GM10266 (cell line): ENCODE measurements around the gene RAB9A.
"Not testable (repeated sequence)": the region's sequence is repeated elsewhere in the genome, so short reads cannot be mapped to it uniquely, and the experiment has no call there.

Experiments used
- DNase-seq: peaks from one replicate; pipeline ENCODE4 v3.0.0; 2012; ENCODE audit errors: extremely low spot score
- TF ChIP-seq, protein P1 (sequence below): IDR thresholded peaks from 2 replicates; pipeline ENCODE4 v1.5.1; 2012; ENCODE audit warnings: mild to moderate bottlenecking, low read depth; ENCODE audit not compliant: control insufficient read depth, insufficient read depth; ENCODE audit errors: missing control alignments

Gene RAB9A

DNA sequence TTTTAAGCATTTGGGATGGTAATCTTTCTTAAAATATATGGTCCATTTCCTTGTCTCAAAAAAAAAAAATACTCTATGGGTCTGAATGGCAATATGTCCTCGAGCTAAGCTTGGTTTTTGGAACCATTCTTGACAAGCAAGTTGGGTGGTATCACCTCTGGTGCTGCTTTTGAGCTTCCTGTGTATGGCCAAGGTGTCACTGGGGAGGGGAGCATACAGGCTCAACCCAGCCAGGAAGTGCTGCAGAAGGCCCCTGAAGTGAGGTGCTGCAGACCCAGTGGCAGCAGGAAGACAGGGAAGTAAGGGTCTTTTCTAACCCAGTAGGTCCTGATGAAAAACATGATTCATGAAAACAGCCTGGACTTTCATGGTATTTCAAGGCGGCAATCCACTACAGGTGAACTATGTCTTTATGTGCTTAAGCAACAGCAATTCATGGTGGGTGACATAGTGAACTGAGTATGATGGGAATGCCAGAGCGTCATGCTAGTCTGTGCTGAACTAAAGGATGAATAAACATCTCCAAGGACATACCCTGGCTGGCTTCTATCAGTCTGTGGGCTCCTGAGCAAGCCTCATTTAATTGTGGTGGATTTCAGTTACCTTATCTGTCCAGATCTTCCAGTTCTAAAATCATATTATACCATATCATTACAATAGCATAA is 30.4 kb downstream of the RAB9A start:
- TF ChIP-seq, protein P1, sequence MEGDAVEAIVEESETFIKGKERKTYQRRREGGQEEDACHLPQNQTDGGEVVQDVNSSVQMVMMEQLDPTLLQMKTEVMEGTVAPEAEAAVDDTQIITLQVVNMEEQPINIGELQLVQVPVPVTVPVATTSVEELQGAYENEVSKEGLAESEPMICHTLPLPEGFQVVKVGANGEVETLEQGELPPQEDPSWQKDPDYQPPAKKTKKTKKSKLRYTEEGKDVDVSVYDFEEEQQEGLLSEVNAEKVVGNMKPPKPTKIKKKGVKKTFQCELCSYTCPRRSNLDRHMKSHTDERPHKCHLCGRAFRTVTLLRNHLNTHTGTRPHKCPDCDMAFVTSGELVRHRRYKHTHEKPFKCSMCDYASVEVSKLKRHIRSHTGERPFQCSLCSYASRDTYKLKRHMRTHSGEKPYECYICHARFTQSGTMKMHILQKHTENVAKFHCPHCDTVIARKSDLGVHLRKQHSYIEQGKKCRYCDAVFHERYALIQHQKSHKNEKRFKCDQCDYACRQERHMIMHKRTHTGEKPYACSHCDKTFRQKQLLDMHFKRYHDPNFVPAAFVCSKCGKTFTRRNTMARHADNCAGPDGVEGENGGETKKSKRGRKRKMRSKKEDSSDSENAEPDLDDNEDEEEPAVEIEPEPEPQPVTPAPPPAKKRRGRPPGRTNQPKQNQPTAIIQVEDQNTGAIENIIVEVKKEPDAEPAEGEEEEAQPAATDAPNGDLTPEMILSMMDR, result no peak
- DNase-seq, result no peak

DNA sequence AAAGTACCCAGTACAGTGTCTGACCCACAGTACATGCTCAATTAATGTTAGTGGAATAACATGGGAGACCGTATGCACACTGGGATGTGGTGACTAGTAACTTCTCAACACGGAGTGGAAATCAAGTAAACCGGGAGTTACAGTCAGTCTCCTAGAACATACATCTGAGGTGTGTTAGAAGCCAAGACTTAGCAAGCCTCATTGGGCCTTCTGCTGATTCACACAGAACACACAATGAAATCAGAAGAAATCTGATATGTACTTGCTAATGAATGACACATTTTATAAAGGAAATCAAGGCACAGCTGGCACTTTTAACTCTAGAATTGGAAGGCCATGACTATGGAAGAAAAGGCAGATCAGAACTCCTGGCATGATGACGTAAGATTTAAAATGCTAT is 32.4 kb downstream of the RAB9A start:
- DNase-seq, result no peak
- TF ChIP-seq, protein P1, result no peak

DNA sequence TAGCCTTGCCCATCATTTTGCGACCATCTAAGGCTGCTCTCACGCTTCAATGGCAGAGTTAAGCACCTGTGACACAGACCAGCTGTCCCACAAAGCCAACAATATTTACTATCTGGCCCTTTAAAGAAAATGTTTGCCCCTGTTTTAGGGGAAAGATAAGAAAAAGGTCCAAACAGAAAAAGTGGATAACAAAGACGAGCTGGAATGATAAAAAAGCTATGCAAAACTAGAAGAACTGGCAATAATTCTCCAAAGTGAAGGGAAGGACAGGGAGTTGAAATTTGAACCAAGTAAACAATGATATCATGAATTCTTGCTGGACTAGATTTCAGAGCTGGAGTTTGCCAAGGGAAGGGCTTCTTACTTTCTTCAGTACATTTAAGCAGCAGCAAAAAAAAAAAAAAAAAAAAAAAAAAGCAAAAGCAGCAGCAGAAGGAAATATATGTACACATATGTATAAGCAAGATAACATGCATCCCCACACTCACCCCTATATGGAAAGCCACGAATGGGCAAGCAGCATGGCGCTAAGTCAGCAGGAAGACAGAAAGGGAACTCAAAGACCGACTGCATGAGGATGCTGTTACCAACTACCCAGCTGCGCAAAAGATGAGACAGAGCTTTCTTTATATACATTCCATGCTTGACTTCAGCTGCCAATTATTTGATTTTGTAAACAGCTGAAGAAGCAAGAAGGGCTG is 33.0 kb downstream of the RAB9A start:
- DNase-seq, result no peak
- TF ChIP-seq, protein P1, result no peak

DNA sequence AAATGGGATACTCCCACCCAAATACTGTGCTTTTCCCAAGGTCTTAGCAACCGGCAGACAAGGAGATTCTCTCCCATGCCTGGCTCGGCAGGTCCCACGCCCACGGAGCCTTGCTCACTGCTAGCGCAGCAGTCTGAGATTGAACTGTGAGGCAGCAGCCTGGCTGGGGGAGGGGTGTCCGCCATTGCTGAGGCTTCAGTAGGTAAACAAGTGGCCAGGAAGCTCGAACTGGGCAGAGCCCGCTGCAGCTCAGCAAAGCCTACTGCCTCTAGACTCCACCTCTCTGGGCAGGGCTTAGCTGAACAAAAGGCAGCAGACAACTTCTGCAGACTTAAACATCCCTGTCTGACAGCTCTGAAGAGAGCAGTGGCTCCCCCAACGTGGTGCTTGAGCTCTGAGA is 36.0 kb downstream of the RAB9A start:
- DNase-seq, result not testable (repeated sequence)

DNA sequence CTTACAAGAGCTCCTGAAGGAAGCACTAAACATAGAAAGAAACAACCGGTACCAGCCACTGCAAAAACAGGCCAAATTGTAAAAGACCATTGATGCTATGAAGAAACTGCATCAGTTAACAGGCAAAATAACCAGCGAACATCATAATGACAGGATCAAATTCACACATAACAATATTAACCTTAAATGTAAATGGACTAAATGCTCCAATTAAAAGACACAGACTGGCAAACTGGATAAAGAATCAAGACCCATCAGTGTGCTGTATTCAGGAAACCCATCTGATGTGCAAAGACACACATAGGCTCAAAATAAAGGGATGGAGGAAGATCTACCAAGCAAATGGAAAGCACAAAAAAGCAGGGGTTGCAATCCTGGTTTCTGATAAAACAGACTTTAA is 37.7 kb downstream of the RAB9A start:
- DNase-seq, result not testable (repeated sequence)

DNA sequence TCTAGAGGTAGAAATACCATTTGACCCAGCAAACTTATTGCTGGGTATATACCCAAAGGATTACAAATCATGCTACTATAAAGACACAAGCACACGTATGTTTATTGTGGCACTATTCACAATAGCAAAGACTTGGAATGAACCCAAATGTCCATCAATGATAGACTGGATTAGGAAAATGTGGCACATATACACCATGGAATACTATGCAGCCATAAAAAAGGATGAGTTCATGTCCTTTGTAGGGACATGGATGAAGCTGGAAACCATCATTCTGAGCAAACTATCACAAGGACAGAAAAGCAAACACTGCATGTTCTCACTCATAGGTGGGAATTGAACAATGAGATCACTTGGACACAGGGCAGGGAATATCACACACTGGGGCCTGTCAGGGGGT is 41.6 kb downstream of the RAB9A start:
- not testable (repeated sequence) for DNase-seq

DNA sequence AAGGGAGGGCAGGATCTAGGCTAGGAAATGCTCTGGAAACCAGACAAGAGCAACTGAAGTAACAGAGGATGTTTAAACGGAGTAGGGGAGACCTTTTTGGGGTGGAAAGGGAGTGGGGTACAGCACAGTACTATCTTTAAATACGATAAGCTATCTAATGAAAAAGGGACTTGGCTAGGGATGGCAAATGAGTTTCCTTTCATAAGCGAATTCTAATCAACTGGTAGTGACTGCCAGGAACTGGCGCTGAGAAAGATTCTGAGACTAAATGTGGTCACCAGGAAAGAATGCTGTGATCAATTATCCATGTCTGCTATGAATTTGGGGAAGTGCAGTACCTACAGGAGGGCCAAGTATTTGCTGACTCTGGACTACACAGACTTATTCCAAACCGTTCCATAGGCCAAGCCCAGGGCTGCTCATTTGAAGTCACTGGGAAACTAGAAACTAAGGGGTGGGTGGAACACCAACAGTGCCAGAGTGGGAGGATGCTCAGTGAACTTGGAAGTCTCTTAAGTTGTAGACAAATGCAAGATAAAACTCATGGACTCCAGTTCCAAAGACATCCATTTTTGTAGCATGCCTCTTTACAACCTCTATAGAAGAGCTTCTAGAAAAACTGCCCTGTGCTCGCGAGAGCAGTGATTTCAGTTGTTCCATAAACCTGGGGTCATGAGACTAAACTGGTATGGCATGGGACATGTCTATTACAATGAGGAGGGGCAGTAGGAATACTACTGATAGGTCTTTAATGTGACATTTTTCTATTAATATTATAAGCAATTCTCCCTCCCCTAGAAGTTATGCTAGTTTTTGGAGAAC is 43.5 kb downstream of the RAB9A start:
- TF ChIP-seq, protein P1, result no peak
- no peak for DNase-seq

DNA sequence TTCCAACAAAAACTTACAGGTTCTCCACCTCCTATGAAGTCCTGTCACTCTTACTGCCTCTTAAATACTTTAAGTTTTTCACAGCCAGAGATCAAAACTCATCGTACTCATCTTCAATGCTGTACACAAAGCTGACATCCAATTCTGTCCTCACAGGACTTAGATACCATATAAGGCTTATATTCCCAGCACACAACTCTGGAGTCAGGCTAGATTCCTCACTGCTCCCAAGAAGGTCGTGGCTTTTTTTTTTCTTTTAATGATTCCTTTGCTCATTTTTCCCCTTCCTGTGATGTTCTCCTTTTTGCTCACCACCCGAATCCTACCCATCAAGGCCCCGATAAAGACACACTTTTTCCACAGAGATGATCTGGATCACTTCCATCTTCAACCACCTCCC is 44.6 kb downstream of the RAB9A start:
- DNase-seq, result no peak
- TF ChIP-seq, protein P1, result no peak
